Activated naive CD8-positive, alpha-beta T cell treated with anti-CD3 and anti-CD28 coated beads, Interleukin-2, amount 50 U/mL, for 24 hours (primary cell): ENCODE results near the gene LARGE1.
A peak's percentile ranks its signal among the peaks of the same experiment; 100 is the strongest.

Experiments used
- ATAC-seq: fragments of 150-1000 bp; cut with Tn5 transposase; one replicate; pipeline ENCODE4 v1.10.0; 2021
- DNase-seq: peaks from one replicate; pipeline ENCODE4 v3.0.0; 2021
- H3K27ac Mint-ChIP-seq: one replicate; pipeline ENCODE4 v1.8.0; 2021; ENCODE audit warnings: mild to moderate bottlenecking, mixed read lengths
- H3K27me3 Mint-ChIP-seq: one replicate; pipeline ENCODE4 v1.8.0; 2021; ENCODE audit warnings: mixed read lengths
- H3K36me3 Mint-ChIP-seq: one replicate; pipeline ENCODE4 v1.8.0; 2021; ENCODE audit warnings: low read depth, mixed read lengths
- H3K4me1 Mint-ChIP-seq: one replicate; pipeline ENCODE4 v1.8.0; 2021; ENCODE audit warnings: mixed read lengths
- H3K4me3 Mint-ChIP-seq: one replicate; pipeline ENCODE4 v1.8.0; 2021; ENCODE audit warnings: mild to moderate bottlenecking, moderate library complexity, mixed read lengths
- H3K9me3 Mint-ChIP-seq: one replicate; pipeline ENCODE4 v1.8.0; 2021; ENCODE audit warnings: mixed read lengths

LARGE1 gene

GRCh38 chr22:33650244-33650643 lies 270.0 kb downstream of the LARGE1 start:
- Mint-ChIP-seq H3K4me1 (no peaks in the 10 kb centered on the region), H3K27me3 (no peaks in the 10 kb centered on the region), H3K27ac (no peak overlapping the region), H3K36me3 (peaks cover 5% of the 10 kb centered on the region), H3K9me3 (peaks cover 32% of the 10 kb centered on the region), H3K4me3 (no peak overlapping the region)
- DNase-seq, result no peak
- ATAC-seq, result no peak

- no peak for ATAC-seq
- Mint-ChIP-seq H3K9me3 (peaks cover 35% of the 10 kb centered on the region), H3K27me3 (no peaks in the 10 kb centered on the region), H3K4me1 (no peaks in the 10 kb centered on the region), H3K27ac (no peak overlapping the region), H3K4me3 (no peak overlapping the region), H3K36me3 (peaks cover 5% of the 10 kb centered on the region)
- no peak for DNase-seq
These were observed 271.8 kb downstream of the LARGE1 start for GRCh38 chr22:33648478-33648877.

GRCh38 chr22:33640900-33641299 lies 279.4 kb downstream of the LARGE1 start:
- Mint-ChIP-seq H3K27me3 (no peaks in the 10 kb centered on the region), H3K36me3 (peaks cover 7% of the 10 kb centered on the region), H3K4me1 (no peaks in the 10 kb centered on the region), H3K4me3 (no peak overlapping the region), H3K27ac (no peak overlapping the region), H3K9me3 (peaks cover 33% of the 10 kb centered on the region)
- DNase-seq (no peak), ATAC-seq (no peak)

GRCh38 chr22:33639588-33640254 lies 280.6 kb downstream of the LARGE1 start:
- ATAC-seq, result no peak
- Mint-ChIP-seq H3K27ac (no peak overlapping the region), H3K4me3 (no peak overlapping the region), H3K4me1 (no peaks in the 10 kb centered on the region), H3K27me3 (no peaks in the 10 kb centered on the region), H3K9me3 (peaks cover 24% of the 10 kb centered on the region), H3K36me3 (peaks cover 3% of the 10 kb centered on the region)
- DNase-seq, result no peak

- no peak for ATAC-seq
- H3K4me1 Mint-ChIP-seq, result no peaks in the 10 kb centered on the region
- peaks cover 12% of the 10 kb centered on the region for H3K9me3 Mint-ChIP-seq
These were observed 284.5 kb downstream of the LARGE1 start for GRCh38 chr22:33635766-33636165.

GRCh38 chr22:33631777-33632176 lies 288.5 kb downstream of the LARGE1 start:
- Mint-ChIP-seq H3K9me3 (peaks cover 14% of the 10 kb centered on the region), H3K36me3 (no peaks in the 10 kb centered on the region), H3K4me3 (no peak overlapping the region), H3K27me3 (no peaks in the 10 kb centered on the region), H3K4me1 (no peaks in the 10 kb centered on the region), H3K27ac (no peak overlapping the region)
- DNase-seq (no peak), ATAC-seq (no peak)

More at GRCh38 chr22:33635766-33636165, 284.5 kb downstream of the LARGE1 start:
- Mint-ChIP-seq H3K27ac (no peak overlapping the region), H3K27me3 (no peaks in the 10 kb centered on the region), H3K36me3 (peaks cover 3% of the 10 kb centered on the region), H3K4me3 (no peak overlapping the region)
- DNase-seq, result no peak

GRCh38 chr22:33625959-33626358 lies 294.3 kb downstream of the LARGE1 start:
- Mint-ChIP-seq H3K36me3 (no peaks in the 10 kb centered on the region), H3K4me3 (no peak overlapping the region), H3K27me3 (no peaks in the 10 kb centered on the region), H3K4me1 (no peaks in the 10 kb centered on the region), H3K9me3 (peaks cover 13% of the 10 kb centered on the region), H3K27ac (peak overlapping the region; percentile 15)
- DNase-seq (no peak), ATAC-seq (no peak)

- no peaks in the 10 kb centered on the region for H3K27me3 Mint-ChIP-seq
- no peak overlapping the region for H3K27ac Mint-ChIP-seq
These were observed 300.2 kb downstream of the LARGE1 start for GRCh38 chr22:33620085-33620484.

GRCh38 chr22:33606504-33606903 lies 313.8 kb downstream of the LARGE1 start:
- DNase-seq, result no peak
- Mint-ChIP-seq H3K4me1 (no peaks in the 10 kb centered on the region), H3K9me3 (peaks cover 14% of the 10 kb centered on the region), H3K27me3 (no peaks in the 10 kb centered on the region), H3K27ac (no peak overlapping the region), H3K36me3 (peaks cover 1% of the 10 kb centered on the region), H3K4me3 (no peak overlapping the region)
- no peak for ATAC-seq

More at GRCh38 chr22:33620085-33620484, 300.2 kb downstream of the LARGE1 start:
- Mint-ChIP-seq H3K4me1 (no peaks in the 10 kb centered on the region), H3K9me3 (peaks cover 4% of the 10 kb centered on the region), H3K36me3 (no peaks in the 10 kb centered on the region), H3K4me3 (no peak overlapping the region)
- DNase-seq, result no peak
- ATAC-seq, result no peak

- Mint-ChIP-seq H3K27ac (no peak overlapping the region), H3K9me3 (peaks cover 14% of the 10 kb centered on the region), H3K4me1 (no peaks in the 10 kb centered on the region), H3K36me3 (no peaks in the 10 kb centered on the region), H3K4me3 (no peak overlapping the region), H3K27me3 (no peaks in the 10 kb centered on the region)
- DNase-seq (no peak), ATAC-seq (no peak)
These were observed 314.6 kb downstream of the LARGE1 start for GRCh38 chr22:33605666-33606065.

- Mint-ChIP-seq H3K36me3 (no peaks in the 10 kb centered on the region), H3K9me3 (peaks cover 14% of the 10 kb centered on the region), H3K27me3 (no peaks in the 10 kb centered on the region), H3K4me1 (no peaks in the 10 kb centered on the region), H3K4me3 (no peak overlapping the region), H3K27ac (no peak overlapping the region)
- ATAC-seq (no peak), DNase-seq (no peak)
These were observed 315.1 kb downstream of the LARGE1 start for GRCh38 chr22:33605221-33605620.

GRCh38 chr22:33601062-33601461 lies 319.2 kb downstream of the LARGE1 start:
- ATAC-seq (no peak), DNase-seq (no peak)
- H3K4me1 Mint-ChIP-seq, result no peaks in the 10 kb centered on the region
- no peak overlapping the region for H3K27ac Mint-ChIP-seq
- H3K36me3 Mint-ChIP-seq, result no peaks in the 10 kb centered on the region
- H3K9me3 Mint-ChIP-seq, result peaks cover 8% of the 10 kb centered on the region
- H3K27me3 Mint-ChIP-seq, result no peaks in the 10 kb centered on the region
- no peak overlapping the region for H3K4me3 Mint-ChIP-seq

- Mint-ChIP-seq H3K4me1 (no peaks in the 10 kb centered on the region), H3K27ac (no peak overlapping the region), H3K9me3 (peaks cover 8% of the 10 kb centered on the region), H3K36me3 (no peaks in the 10 kb centered on the region), H3K27me3 (no peaks in the 10 kb centered on the region), H3K4me3 (no peak overlapping the region)
- ATAC-seq (no peak), DNase-seq (no peak)
These were observed 319.7 kb downstream of the LARGE1 start for GRCh38 chr22:33600595-33600994.

GRCh38 chr22:33600113-33600512 lies 320.2 kb downstream of the LARGE1 start:
- H3K4me3 Mint-ChIP-seq, result no peak overlapping the region
- H3K27me3 Mint-ChIP-seq, result peaks cover 2% of the 10 kb centered on the region
- no peaks in the 10 kb centered on the region for H3K4me1 Mint-ChIP-seq
- ATAC-seq, result no peak
- H3K27ac Mint-ChIP-seq, result no peak overlapping the region
- DNase-seq, result no peak
- peaks cover 8% of the 10 kb centered on the region for H3K9me3 Mint-ChIP-seq
- H3K36me3 Mint-ChIP-seq, result no peaks in the 10 kb centered on the region

GRCh38 chr22:33599596-33599995 lies 320.7 kb downstream of the LARGE1 start:
- DNase-seq, result no peak
- no peaks in the 10 kb centered on the region for H3K4me1 Mint-ChIP-seq
- peaks cover 8% of the 10 kb centered on the region for H3K9me3 Mint-ChIP-seq
- no peak for ATAC-seq
- peaks cover 3% of the 10 kb centered on the region for H3K27me3 Mint-ChIP-seq
- no peak overlapping the region for H3K27ac Mint-ChIP-seq
- no peak overlapping the region for H3K4me3 Mint-ChIP-seq
- H3K36me3 Mint-ChIP-seq, result no peaks in the 10 kb centered on the region

GRCh38 chr22:33598821-33599220 lies 321.5 kb downstream of the LARGE1 start:
- Mint-ChIP-seq H3K36me3 (no peaks in the 10 kb centered on the region), H3K27me3 (peaks cover 3% of the 10 kb centered on the region)
- no peak for ATAC-seq

More at GRCh38 chr22:33598821-33599220, 321.5 kb downstream of the LARGE1 start:
- Mint-ChIP-seq H3K9me3 (peaks cover 8% of the 10 kb centered on the region), H3K27ac (no peak overlapping the region), H3K4me1 (no peaks in the 10 kb centered on the region), H3K4me3 (no peak overlapping the region)
- DNase-seq, result no peak
